Smooth muscle cell (in vitro differentiated cells): Measurements from ENCODE around the gene LUZP2. TPM values are rescaled to one million over a fixed set of nuclear protein-coding genes. Genes with fewer than 3 reads are reported as not detected.

Experiments used
- DNase-seq: peaks from one replicate; lab custom pipeline; 2025; ENCODE audit not compliant: unreplicated experiment; lab: John Stamatoyannopoulos, UW
- H2AFZ ChIP-seq: fragments of 200-600 bp; sonication (generic); 2 replicates; pipeline ENCODE4 v1.6.0; 2016; ENCODE audit warnings: antibody characterized with exemption, low read depth, mild to moderate bottlenecking
- H3F3A ChIP-seq: fragments of 200-600 bp; sonication (generic); 2 replicates; pipeline ENCODE4 v1.6.0; 2017; ENCODE audit warnings: antibody characterized with exemption, low read depth
- H3K27ac ChIP-seq: fragments of 200-600 bp; sonication (generic); 2 replicates; pipeline ENCODE4 v1.5.1; 2016; ENCODE audit warnings: low read depth, mild to moderate bottlenecking
- H3K27me3 ChIP-seq: fragments of 200-600 bp; sonication (generic); 2 replicates; pipeline ENCODE4 v1.6.1; 2016; ENCODE audit warnings: low read depth, mild to moderate bottlenecking
- H3K36me3 ChIP-seq: fragments of 200-600 bp; sonication (generic); 2 replicates; pipeline ENCODE4 v1.5.1; 2016; ENCODE audit warnings: low read depth
- H3K4me1 ChIP-seq: fragments of 200-600 bp; sonication (generic); 2 replicates; pipeline ENCODE4 v1.5.1; 2016; ENCODE audit warnings: low read depth
- H3K4me2 ChIP-seq: fragments of 200-600 bp; sonication (generic); 2 replicates; pipeline ENCODE4 v1.6.0; 2016; ENCODE audit warnings: mild to moderate bottlenecking
- H3K4me3 ChIP-seq: fragments of 200-600 bp; sonication (generic); 2 replicates; pipeline ENCODE4 v1.5.1; 2016; ENCODE audit warnings: mild to moderate bottlenecking
- H3K79me2 ChIP-seq: fragments of 200-600 bp; sonication (generic); 2 replicates; pipeline ENCODE4 v1.6.0; 2016; ENCODE audit warnings: low read depth, mild to moderate bottlenecking
- H3K9ac ChIP-seq: fragments of 200-600 bp; sonication (generic); 2 replicates; pipeline ENCODE4 v1.6.0; 2016; ENCODE audit warnings: low read depth
- H3K9me3 ChIP-seq: fragments of 200-600 bp; sonication (generic); replicated peaks from 2 replicates; pipeline ENCODE4 v1.5.1; 2016; ENCODE audit warnings: low read depth
- H4K20me1 ChIP-seq: fragments of 200-600 bp; sonication (generic); 2 replicates; pipeline ENCODE4 v1.6.0; 2016; ENCODE audit warnings: low read depth
- WGBS: methylation state at CpG from one replicate; pipeline ENCODE4 v1.1.7; 2016; ENCODE audit warnings: low lambda C conversion rate; 5-methylcytosine and 5-hydroxymethylcytosine counted together
- polyA plus RNA-seq: library from polyadenylated mRNA; unstranded; fragments of >200 nt; fragmentation: Nextera tagmentation; extraction: Ambion mirVana; gene quantifications from 2 replicates; pipeline ENCODE4 v1.2.1, GENCODE V29; 2016
- total RNA-seq: library from RNA; depleted of rRNA; stranded (reverse); fragments of >200 nt; gene quantifications from 2 replicates; pipeline ENCODE4 v1.2.3, GENCODE V29; 2014
- TF ChIP-seq, protein P1 (sequence below): fragments of 200-600 bp; sonication (generic); IDR thresholded peaks from 2 replicates; pipeline ENCODE4 v1.5.1; 2017; ENCODE audit warnings: borderline replicate concordance, mild to moderate bottlenecking, antibody characterized with exemption; ENCODE audit not compliant: insufficient read depth, poor library complexity, severe bottlenecking

Gene LUZP2
- total and polyA plus RNA-seq, 2 experiments from 2014 or later = 1.1 to 1.3 TPM

DNA sequence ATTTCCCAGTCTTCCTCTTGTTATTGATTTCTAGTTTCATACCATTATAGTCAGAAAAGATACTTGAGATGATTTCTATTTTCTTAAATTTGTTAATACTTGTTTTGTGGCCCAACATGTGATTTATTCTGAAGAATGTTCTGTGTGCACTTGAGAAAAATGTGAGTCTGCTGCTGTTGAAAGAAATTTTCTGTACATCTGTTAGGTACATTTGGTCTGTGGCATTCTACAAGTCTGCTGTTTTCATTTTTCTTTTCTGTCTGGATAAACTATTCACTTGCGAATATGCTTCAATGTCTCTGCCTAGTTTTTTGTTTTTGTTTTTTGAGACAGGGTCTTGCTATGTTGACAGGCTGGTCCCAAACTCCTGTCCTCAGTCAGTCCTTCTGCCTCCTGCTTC lies 26.4 kb upstream of the LUZP2 start:
- no peaks in the 10 kb centered on the region for H3K9me3 ChIP-seq
- H3F3A ChIP-seq = no peaks in the 10 kb centered on the region
- no peak for DNase-seq
- H3K27me3 ChIP-seq = no peaks in the 10 kb centered on the region
- TF ChIP-seq, protein P1, sequence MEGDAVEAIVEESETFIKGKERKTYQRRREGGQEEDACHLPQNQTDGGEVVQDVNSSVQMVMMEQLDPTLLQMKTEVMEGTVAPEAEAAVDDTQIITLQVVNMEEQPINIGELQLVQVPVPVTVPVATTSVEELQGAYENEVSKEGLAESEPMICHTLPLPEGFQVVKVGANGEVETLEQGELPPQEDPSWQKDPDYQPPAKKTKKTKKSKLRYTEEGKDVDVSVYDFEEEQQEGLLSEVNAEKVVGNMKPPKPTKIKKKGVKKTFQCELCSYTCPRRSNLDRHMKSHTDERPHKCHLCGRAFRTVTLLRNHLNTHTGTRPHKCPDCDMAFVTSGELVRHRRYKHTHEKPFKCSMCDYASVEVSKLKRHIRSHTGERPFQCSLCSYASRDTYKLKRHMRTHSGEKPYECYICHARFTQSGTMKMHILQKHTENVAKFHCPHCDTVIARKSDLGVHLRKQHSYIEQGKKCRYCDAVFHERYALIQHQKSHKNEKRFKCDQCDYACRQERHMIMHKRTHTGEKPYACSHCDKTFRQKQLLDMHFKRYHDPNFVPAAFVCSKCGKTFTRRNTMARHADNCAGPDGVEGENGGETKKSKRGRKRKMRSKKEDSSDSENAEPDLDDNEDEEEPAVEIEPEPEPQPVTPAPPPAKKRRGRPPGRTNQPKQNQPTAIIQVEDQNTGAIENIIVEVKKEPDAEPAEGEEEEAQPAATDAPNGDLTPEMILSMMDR = no peak
- H4K20me1 ChIP-seq = no peaks in the 10 kb centered on the region
- WGBS = 93% methylated on average over 1 of the region's 1 CpG
- H3K4me3 ChIP-seq = no peak overlapping the region
- no peak overlapping the region for H3K9ac ChIP-seq
- no peaks in the 10 kb centered on the region for H3K36me3 ChIP-seq
- no peak overlapping the region for H3K4me2 ChIP-seq
- H3K4me1 ChIP-seq = no peaks in the 10 kb centered on the region
- no peak overlapping the region for H2AFZ ChIP-seq
- H3K27ac ChIP-seq = no peak overlapping the region
- no peaks in the 10 kb centered on the region for H3K79me2 ChIP-seq

DNA sequence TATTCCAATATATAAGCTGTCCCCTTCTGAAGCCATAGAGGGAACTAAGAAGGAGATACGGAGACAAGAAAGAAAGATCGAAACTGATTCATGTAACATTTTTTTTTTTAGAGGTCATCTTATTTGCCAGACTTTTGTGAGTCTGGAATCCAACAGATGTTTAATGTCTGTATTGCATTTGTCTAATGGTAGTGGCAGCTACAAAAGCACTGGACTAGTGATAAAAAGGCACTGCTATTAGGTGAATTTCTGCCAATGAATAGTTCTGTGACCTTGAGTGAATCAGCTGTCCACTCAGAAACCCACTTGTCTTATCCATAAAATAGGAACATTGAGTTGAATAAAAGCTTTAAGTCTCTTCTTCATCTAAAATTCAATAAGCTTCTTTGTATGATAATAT lies 25.8 kb upstream of the LUZP2 start:
- TF ChIP-seq, protein P1 = no peak
- no peak overlapping the region for H3K4me2 ChIP-seq
- no peak overlapping the region for H3K9ac ChIP-seq
- no peaks in the 10 kb centered on the region for H3K9me3 ChIP-seq
- H3K4me1 ChIP-seq = no peaks in the 10 kb centered on the region
- no peaks in the 10 kb centered on the region for H3K79me2 ChIP-seq
- no peak overlapping the region for H3K27ac ChIP-seq
- no peaks in the 10 kb centered on the region for H3K36me3 ChIP-seq
- no peak overlapping the region for H3K4me3 ChIP-seq
- 61% methylated on average over 2 of the region's 2 CpGs for WGBS
- no peaks in the 10 kb centered on the region for H4K20me1 ChIP-seq
- no peaks in the 10 kb centered on the region for H3F3A ChIP-seq
- no peaks in the 10 kb centered on the region for H3K27me3 ChIP-seq
- H2AFZ ChIP-seq = no peak overlapping the region
- DNase-seq = no peak

GRCh38 chr11:24478718-24479117 lies 18.1 kb upstream of the LUZP2 start:
- H3K4me2 ChIP-seq = no peak overlapping the region
- no peak overlapping the region for H2AFZ ChIP-seq
- WGBS = 92% methylated on average over 1 of the region's 1 CpG
- no peak overlapping the region for H3K4me3 ChIP-seq
- DNase-seq = no peak
- H4K20me1 ChIP-seq = no peaks in the 10 kb centered on the region
- no peak overlapping the region for H3K27ac ChIP-seq
- no peaks in the 10 kb centered on the region for H3K9me3 ChIP-seq
- H3F3A ChIP-seq = no peaks in the 10 kb centered on the region
- TF ChIP-seq, protein P1 = no peak
- no peaks in the 10 kb centered on the region for H3K4me1 ChIP-seq
- no peaks in the 10 kb centered on the region for H3K27me3 ChIP-seq
- H3K9ac ChIP-seq = no peak overlapping the region
- H3K79me2 ChIP-seq = no peaks in the 10 kb centered on the region
- H3K36me3 ChIP-seq = no peaks in the 10 kb centered on the region

DNA sequence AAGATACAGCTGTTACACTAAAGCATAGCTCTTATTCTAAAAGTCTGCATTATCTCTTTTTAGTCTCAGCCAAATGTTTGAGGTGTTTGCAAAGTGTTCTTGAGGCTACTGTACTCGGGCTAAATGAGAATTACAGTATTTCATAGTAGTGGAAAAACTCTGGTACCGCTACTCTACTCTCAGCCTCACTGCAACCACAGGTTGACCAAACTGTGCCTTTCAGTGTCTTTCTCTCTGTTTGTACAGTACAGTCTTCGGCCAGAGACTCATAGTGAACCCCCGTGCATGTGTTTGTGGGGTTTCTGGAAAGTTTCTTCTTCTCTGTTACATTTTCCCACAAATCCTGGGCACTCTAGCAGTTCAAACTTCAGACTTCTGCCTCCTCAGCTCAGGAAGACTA lies 7.4 kb upstream of the LUZP2 start:
- no peak overlapping the region for H3K9ac ChIP-seq
- H3K27ac ChIP-seq = no peak overlapping the region
- 86% methylated on average over 4 of the region's 4 CpGs for WGBS
- no peaks in the 10 kb centered on the region for H3K9me3 ChIP-seq
- peaks cover 18% of the 10 kb centered on the region for H3K27me3 ChIP-seq
- H3K36me3 ChIP-seq = no peaks in the 10 kb centered on the region
- no peak overlapping the region for H3K4me2 ChIP-seq
- no peaks in the 10 kb centered on the region for H3F3A ChIP-seq
- no peak overlapping the region for H3K4me3 ChIP-seq
- H2AFZ ChIP-seq = no peak overlapping the region
- H4K20me1 ChIP-seq = no peaks in the 10 kb centered on the region
- no peak for DNase-seq
- H3K4me1 ChIP-seq = no peaks in the 10 kb centered on the region
- no peaks in the 10 kb centered on the region for H3K79me2 ChIP-seq
- TF ChIP-seq, protein P1 = no peak
